ENCODE results near the gene SLC4A8.
A peak's percentile ranks its signal among the peaks of the same experiment; 100 is the strongest.

The SLC4A8 gene

DNA sequence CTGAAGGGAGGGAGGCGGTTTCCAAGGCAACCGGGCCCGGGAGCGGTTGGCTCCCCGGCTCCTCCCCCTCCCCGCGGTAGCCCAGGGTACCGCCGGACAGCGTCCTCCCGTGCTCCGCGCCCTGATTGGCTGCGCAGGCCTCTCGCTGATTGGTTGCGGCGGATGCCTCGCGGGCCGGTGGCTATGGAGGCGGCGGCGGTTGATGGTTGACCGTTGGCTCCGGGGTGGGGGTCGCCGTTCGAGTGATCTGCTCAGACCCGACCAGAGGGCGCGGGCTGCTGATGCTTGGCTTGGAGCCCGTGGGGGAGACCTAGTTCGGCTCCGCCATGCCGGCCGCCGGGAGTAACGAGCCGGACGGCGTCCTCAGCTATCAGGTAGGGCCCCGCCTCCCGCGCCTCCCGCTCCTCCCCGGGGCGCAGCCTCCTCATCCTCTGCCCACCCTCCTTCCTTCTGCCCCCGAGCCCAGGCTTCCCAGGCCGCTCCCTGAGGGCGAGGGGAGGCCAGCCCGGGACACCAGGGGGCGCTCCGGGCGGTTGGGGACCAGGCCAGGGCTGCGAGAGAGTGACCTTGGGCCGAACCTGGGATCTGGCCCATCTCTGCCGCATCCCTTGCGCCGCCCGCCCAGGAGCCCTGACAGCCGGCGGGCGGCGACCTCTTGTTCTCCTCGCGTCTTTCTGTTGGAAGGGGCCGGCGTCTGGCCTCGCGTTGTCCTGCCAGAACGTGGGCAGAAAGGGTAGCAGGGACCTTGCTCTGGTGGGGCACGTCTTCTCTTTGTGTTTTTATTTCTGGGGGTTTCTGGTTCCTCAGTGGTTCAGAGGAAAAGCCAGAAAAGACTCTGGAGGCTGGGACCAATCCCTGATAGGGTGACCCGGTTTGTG is at the start of gene SLC4A8:
TSS of gene SLC4A8 (plus strand) at position 170 of the 878 bp plus-strand sequence. CDS start at position 327, 157 bp downstream.
- FAIRE-seq: peak; percentile 27

DNA sequence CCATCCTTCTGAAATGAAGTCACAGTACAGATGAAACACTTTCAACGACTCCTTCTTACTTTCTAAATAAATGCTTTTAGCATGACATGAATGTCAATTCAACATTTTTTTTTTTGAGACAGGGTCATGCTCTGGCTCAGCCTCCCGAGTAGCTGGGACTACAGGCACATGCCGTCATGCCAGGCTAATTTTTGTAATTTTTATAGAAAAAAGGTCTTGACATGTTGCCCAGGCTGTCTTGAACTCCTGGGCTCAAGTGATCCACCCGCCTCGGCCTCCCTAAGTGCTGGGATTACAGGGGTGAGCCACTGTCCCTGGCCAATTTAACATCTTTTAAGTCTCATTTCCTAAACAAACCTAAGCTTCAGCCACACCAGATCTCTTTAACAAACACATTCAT is 49.8 kb upstream of the SLC4A8 start:
- no peak for FAIRE-seq

DNA sequence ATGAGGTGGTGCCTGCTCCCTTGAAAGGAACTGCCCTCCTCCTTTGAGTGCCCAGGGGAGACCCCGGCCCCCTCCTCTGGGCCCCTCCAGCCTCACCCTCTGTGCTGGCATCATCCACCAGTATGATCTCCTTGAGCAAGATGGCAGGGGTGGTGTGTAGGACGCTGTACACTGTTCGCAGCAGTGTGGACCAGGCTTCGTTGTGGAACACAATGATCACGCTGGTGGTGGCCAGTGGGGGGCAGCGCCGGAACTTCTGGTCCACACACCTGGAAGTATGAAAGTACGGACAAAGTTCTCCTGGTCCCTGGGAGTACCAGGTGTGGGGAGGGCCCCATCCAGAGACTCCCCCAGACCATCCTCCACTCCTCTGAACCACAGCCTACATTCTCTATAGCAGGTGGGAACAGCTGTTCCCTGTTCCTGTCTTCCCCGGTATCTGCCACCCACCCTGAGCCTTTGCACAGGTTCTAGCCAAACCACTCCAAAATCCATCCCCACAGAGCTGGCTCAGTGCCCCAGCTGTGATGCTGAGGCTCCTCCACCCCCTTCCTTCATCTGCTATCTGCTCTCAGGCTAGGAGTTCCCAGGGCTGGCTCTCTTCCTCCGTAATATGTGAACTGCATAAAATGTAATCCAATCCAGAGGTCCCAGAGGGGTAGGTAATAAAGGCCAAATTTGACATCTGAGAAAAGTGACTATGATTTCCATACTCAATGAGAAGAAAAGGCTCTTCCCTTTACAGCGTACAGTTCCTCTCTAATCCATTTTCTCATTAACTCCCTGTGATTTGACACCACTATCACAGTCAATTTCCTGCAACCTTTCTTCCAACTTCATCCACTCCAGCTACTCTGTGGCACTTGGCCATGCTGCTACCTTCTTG is 47.3 kb upstream of the SLC4A8 start:
- FAIRE-seq: no peak

DNA sequence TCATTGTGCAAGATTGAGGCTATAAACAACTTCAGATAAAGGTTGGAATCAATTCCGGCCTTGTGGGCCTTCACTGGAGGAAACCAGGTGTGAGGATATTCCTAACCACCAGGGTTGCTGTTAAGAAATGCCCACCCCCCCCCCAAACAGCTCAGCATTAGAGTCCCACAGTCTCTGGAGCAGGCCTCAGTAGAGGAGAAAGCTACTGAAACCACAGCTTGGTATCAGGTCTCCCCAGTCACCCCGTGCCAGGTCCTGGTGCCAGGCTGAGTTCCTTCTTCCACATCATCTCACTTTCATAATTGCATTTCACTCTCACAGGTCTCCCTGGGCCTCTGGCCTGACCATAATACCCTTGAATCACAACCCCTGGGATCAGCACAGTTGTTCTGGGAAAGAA is 45.9 kb upstream of the SLC4A8 start:
- no peak for FAIRE-seq

DNA sequence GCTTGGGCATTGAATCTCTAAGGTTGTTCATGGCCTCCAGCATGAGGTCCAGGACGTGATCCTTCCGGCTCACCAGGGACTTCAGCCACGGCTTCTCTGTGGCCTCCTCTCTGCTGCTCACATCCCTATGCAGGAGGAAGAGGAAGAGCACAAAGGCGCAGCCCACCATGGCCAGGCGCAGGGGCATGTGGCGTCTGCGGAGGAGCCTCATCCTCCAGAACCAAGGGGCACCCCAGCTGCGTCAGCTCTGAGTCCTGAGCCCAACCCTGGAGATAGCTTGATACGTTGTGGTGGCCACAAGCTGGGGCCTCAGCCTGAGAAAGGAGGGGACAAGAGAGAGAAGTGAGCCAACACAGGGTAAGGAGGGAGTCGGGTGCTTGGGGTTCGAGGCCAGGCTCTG is 45.1 kb upstream of the SLC4A8 start:
- no peak for FAIRE-seq

DNA sequence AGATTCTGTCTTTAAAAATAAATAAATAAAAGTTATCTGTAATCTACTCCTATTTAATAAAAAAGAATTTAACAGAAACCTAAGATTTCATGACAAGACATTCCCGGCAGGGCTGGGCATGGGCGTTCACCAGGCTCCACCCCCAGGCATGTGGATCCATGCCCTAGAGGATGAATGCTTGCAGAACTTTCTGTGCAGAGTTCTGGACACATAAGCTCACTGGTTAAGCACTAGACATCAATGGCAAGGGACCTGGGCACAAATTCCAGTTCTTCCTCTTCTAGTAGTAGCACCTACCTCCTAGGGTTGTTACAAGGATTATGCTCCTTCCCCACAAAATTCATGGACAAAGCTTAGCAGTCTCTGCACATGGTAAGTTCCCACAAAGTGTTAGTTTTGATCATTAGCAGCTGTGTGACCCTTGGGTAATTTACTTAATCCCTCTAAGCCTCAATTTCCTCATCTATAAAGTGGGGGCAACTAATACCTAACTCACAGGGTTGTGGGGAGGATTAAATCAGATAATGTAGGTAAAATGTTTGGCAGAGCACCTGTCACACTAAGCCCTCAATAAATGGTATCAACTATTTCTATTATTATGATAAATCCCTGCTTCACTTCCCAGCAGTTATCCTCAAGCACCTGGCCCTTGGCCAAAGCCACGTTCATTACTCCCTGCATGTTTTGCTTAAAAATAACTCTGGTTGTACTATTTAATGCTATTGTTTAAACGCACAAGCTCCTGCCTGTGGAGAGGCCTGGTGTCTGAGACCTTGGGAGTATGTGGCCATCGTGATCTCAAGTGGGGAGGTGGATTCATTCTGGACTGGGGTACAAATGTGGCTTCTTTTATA is 43.2 kb upstream of the SLC4A8 start:
- FAIRE-seq: no peak

DNA sequence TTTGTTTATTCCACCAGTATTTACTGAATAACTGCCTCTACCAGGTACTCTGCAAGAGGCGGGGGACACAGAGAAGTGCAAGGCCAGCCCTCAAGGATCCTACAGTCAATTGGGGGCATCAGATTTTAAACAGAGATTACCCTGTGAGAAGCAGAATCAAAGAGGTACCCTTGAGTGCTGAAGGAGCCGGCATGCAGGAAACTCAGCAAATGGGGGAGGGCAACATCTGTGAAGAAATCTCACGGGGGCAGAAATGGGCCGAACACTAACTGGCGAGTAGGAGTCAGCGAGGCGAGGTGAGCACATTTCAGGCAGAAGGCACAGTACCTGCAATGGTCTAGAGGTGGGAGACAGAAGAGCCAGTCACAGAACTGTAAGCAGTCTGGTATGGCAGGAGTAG is 42.5 kb upstream of the SLC4A8 start:
- no peak for FAIRE-seq

DNA sequence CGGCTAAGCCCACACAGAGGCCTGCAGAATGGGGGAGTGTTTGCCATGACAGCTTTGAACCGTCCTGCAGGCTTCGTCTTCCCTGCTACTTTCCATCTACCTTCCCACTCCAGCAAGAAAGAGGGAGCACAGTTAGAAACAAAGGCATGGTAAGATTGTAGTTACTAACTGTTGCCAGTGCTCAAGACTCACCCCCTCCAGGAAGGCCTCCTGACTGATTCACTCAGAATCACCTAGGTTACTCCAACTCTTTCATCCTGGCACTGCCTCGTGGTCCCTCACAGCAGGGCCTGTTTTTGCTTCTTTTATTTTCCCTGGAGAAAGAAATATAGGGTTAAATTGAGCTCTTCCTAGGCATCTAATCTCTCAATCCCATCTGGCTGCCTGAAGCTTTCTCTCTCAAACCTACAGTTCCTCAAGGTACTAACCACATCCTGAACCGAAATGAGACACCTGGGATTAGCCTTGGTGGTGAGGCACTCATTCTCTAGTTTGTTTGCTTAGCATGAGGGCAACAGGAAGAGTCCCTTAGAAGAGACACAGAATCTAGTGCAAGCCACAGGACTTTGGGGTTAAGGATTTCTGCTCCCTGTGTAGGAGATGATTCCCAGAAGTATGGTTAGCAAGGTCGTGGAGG is 41.2 kb upstream of the SLC4A8 start:
- FAIRE-seq: no peak

DNA sequence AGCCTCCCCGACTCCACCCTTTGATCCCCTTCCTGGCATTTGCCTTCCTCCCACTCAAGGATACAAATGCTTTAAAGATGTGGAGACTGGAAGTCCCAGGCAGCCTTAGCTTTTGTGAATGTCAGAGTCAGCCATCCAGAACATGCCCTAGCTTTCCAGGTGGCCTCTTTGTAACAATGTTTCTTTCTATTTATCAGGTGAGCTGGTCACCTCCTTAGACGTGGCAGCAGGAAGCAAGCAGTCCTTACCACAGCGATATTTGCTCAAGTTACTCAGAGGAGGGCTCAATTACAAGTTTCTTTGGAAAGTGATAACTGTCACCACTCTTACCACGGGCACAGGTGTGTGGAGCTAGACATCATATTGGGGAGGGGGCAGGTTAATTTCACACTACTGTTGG is 38.3 kb upstream of the SLC4A8 start:
- no peak for FAIRE-seq

DNA sequence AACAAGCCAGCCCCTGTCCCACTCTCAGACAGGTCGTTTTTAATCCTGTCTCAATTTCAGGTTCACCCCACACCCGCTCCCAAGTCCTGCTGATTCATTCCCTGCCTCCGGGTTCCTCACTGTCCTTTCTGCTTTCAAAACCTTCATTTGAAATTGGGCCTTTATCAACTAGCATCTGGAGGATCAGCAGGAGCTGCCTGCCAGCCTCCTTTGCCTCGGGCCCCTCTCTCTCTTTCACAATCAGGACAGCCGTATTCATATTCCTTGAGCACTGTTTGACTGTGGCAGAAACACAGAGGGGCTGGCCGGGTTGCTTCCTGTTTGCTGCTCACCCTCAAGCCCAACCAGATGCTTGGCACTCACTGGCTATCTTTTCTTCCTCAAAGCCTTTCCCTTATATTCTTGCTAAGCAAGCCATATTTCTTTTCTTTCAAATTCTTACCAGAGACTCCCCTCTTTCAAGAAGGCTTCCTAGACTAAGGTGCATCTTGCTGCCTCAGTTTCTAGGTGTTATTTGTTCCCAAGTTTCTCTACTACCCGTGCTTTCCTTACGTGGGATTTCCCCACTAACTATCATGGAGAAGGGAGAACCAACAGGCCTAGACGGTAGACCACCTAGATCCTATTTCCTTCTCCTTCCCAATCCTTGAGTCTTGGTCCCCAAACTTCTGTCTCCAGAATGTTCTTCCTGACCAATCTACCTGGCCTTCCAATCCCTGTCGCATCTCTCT is 36.4 kb upstream of the SLC4A8 start:
- no peak for FAIRE-seq

DNA sequence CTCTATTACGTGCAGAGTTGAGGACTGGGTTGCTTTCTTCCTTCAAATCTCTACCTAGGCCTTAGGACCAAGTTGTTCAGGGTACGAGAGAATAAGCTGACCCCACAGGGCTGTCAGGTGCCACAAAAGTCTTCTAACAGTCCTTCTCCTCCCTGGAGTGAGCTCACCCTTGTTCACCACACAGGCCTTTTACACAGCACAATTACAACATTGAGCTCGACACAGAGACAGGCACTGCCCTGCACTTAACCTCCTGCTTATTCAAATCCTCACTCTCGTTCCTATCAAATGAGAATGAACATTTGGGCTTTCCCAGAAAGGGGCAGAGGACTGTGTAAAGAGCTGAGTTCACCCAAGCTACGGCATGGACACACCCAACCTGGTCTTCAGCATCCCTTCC is 35.8 kb upstream of the SLC4A8 start:
- no peak for FAIRE-seq

DNA sequence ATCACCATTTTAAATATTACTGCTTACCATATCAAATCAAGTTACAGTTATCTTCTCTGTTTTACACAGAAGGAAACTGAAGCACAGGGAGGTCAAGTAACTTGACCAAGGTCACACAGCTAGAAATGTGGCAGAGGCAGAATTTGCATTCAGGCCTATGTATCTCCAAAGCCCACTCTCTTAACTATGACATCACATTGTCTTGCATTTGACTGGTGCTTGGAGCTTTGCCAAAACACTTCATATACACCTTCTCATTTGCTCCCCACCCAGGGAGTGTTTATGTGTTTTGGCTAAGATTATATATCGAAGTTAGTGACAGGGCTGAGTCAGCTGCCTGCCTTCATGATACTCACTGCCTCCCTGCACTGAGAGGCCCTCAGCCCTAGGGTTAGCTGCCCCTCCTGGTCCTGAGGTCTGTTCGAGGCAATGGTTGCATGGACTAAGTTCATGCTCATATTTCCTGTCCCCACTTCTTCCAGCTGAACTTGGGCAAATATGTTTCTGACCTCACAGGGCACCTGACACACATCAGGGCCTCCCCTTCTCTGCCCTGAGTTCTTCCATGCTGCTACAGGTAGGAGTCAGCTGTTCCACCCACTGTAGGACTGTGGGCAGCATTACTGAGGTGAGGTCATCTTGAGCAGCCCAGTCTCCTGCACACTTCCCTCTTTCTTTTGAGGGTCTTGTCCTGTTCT is 35.2 kb upstream of the SLC4A8 start:
- FAIRE-seq: no peak

DNA sequence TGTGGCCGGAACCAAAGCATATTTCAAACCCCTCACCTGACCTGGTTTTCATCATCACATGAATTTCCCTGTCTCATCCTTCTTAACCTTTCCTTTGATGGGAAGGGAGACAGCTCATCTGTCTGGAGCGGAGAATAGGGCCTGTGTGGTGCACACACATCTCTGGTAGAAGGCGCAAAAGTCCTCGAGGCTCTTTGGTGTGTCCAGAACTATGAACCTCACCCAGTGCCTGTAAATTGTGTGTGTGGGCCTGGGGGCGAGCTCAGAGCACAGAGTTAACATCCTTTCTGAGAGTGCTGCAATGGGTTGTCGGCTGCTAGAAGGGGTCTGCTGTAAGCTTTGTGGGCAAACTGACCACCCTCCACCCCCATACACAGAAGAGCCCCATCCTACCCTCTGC is 34.2 kb upstream of the SLC4A8 start:
- no peak for FAIRE-seq

DNA sequence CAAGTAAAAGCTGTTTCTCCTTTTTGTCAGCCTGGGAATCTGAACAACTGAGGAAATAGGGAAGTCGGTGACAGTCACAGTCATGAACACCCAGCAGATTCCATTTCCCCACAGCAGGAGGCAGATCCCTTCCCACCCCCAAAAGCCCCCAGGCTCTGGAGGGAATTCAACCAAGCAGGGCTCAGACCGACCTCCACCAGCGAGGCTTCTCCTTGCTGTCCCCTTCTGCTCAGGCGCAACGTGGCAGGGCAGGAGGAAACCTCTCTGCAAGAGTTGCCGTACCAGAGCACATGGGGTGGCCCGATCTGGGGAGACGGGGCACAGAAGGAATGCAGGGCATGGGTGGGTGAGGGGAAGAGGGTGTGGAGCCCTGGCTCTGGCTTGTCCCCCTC is 33.7 kb upstream of the SLC4A8 start:
- no peak for FAIRE-seq

DNA sequence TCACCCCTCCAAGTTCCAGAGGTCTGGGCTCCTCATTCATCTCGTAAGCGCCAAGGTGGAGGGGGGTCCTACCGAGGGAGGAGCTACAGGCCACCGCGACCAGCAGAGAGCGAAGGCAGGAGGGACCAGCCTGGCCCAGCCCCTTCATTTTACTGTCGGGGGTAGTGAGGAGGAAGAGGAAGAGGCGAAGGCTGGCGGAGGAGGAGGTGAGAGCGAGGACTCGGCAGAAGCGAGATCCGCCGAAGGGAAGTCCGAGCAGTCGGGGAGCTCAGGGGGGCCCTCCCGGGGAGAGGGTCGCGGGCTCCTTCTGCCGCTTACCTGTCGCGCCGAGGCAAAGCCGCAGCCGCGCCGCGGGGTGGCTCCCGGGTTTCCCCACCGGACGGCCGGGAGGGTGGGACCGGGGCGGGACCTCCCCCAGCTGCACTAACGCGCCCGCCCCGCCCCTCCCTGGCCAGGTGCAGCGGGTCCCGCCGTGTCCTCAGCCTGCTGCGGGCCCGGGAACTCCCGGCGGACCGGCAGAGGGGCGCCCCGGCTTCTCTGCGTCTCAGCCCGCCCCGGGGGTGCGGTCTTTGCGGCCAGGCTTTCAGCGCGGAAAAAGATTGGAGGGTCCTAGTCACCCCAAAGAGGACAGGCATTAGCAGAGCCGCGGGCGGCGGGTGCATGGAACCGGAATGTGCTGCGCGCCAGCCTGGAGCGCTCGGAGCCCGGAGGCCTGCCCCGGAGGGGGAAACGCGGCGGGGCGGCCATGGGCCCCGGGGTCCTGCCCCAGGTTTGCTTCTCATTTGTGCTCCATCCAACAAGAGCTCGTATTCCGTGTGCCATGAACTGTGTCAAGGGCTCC is 33.1 kb upstream of the SLC4A8 start, which contains the start of gene GALNT6:
TSS of gene GALNT6 (minus strand) at position 124 of the 841 bp plus-strand sequence. CDS start 11,625 bp downstream, outside the sequence.
- FAIRE-seq: no peak

DNA sequence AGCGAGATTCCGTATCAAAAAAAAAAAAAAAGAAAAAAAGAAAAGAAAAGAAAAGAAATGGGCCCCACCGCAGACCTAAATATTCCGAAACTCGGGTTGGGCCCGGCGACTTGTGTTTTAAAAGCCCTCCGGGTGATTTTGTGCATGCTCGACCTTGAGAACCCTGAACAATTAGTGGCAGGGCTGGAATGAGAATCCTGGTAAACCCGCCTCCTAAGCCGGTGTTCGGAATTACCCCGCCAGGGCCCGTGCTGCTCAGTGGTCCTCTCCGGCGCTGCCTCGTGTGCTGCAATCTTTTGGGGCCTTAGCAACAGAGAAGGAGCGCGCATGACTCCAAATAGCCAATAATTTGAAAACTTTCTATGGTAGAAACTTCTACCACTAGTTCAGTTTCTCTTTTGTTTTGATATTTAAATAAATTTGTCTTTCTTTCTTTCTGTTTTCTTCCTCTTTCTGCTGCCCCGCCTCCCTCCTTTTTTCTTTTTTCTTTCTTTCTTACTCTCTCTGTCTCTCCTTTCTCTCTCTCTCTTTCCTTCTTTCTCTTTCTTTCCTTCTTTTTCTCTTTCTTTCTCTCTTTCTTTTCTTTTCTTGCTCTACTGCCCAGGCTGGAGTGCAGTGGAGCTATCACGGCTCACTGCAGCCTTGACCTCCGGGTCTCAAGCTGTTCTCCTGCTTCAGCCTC is 31.9 kb upstream of the SLC4A8 start:
- FAIRE-seq: no peak

DNA sequence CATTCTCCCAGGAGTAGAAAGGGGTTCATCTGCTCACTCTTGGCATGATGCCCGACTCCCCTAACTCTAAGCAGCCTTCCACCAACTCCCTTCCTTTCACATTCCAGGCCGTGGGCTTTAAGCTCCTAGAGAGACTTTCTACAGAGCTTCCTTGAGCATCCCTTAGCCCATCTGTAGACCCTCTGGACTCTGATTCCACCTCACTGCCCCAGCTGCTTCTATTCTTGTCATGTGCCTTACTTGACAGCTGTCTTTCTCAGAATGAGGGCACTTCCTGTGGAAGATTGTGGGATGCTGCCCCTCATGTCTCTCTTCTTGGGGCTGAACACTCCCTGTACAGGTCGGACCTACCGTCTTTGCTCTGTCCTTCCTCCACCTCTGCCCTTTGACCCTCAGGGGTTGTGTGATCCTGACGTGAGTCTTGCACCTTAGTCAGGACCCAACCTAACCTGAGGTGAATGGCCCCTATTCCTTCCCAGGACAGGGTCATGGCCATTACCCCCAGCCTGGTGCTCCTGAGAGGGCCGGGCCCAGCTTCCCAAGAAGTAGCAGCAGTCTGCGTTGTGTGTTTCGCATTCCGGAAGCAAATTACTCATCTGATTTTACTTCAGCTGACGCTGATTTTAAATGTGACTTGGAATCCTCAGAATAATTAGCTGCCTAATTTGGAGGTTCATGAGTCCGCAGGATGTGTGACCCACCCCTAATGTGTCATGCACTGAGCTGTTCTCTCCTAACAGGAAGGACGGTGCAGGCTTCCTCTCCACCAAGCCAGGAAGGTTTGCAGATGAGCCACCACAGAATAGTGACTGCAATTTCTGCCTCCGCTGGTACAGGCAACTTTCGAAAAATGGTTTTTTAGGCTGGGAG is 30.7 kb upstream of the SLC4A8 start:
- FAIRE-seq: no peak

All from islet of Langerhans (tissue), 1 donor.